AG09309 (cell line): ENCODE data around the gene FOXL1.

ENCODE experiments used
- DNase-seq: peaks from one replicate; pipeline ENCODE4 v3.0.0-alpha.2; 2010; ENCODE audit warnings: low read depth
- H3K4me3 ChIP-seq: 2 replicates; pipeline ENCODE4 v1.5.1; 2011; ENCODE audit warnings: mild to moderate bottlenecking, low read depth, low read length, moderate library complexity; ENCODE audit not compliant: control insufficient read depth
- CTCF ChIP-seq: IDR thresholded peaks from 2 replicates; pipeline ENCODE4 v1.5.1; 2011; ENCODE audit warnings: mild to moderate bottlenecking, low read depth, low read length, inconsistent platforms; ENCODE audit not compliant: insufficient read depth, control insufficient read depth; ENCODE audit errors: missing control alignments

The FOXL1 gene

GRCh38 chr16:86578061-86578599 is at the start of gene FOXL1:
FOXL1 (plus strand) TSS chr16:86578549; CDS start chr16:86578724, 175 bp downstream.
- TF ChIP-seq CTCF = no peak
- H3K4me3 ChIP-seq = peak within 1 kb of the TSS; percentile 37
- DNase-seq = no peak

- DNase-seq = no peak
- H3K4me3 ChIP-seq = no peak overlapping the region
- TF ChIP-seq CTCF = no peak
Measured at GRCh38 chr16:86529160-86529559, 49.2 kb upstream of the FOXL1 start.

GRCh38 chr16:86530251-86531190 is 47.8 kb upstream of the FOXL1 start:
- H3K4me3 ChIP-seq = no peak overlapping the region

GRCh38 chr16:86531191-86531545 is 47.2 kb upstream of the FOXL1 start:
- no peak for DNase-seq
- H3K4me3 ChIP-seq = no peak overlapping the region
- TF ChIP-seq CTCF = no peak

More at GRCh38 chr16:86530251-86531190, 47.8 kb upstream of the FOXL1 start:
- DNase-seq = no peak
- no peak for TF ChIP-seq CTCF

GRCh38 chr16:86531641-86532525 is 46.5 kb upstream of the FOXL1 start:
- no peak for TF ChIP-seq CTCF
- no peak overlapping the region for H3K4me3 ChIP-seq
- no peak for DNase-seq

- no peak overlapping the region for H3K4me3 ChIP-seq
- no peak for DNase-seq
- no peak for TF ChIP-seq CTCF
Measured at GRCh38 chr16:86532526-86532815, 45.9 kb upstream of the FOXL1 start.
